ENCODE data around the gene TSSK6. TPM values are rescaled to one million over a fixed set of nuclear protein-coding genes. Genes with fewer than 3 reads are reported as not detected.
A peak's percentile ranks its signal among the peaks of the same experiment; 100 is the strongest.

The TSSK6 gene
- total and polyA plus RNA-seq, 2 of the 4 experiments (the other 2 are of a cell fraction), result 1.3 to 2.2 TPM

- 54% methylated on average over 21 of the region's 50 CpGs; no CpG with 5 or more reads in 1 of the 2 experiments for WGBS, 2 experiments (ENCODE audit: extremely low coverage in 2 of 2, insufficient read length in 1 of 2)
- Histone ChIP-seq H3K27ac (ENCODE audit: insufficient read depth, low read length) (no peak within 1 kb of the TSS), H2AK5ac (ENCODE audit: low read depth, low read length) (no peak within 1 kb of the TSS), H3K4me1 (ENCODE audit: control insufficient read depth, insufficient read depth, low read length) (peaks cover 7% of the 10 kb centered on the region), H2AK9ac (replicated peaks; ENCODE audit: low read depth, low read length, poor library complexity) (no peak within 1 kb of the TSS), H3K9ac (ENCODE audit: low read depth, low read length) (no peak within 1 kb of the TSS), H4K5ac (ENCODE audit: low read depth, low read length) (no peak within 1 kb of the TSS), H2BK20ac (ENCODE audit: low read depth, low read length) (no peak within 1 kb of the TSS), H3K4ac (ENCODE audit: low read depth, low read length) (no peak within 1 kb of the TSS), H4K91ac (ENCODE audit: insufficient read depth, low read depth, low read length) (no peak within 1 kb of the TSS), H2BK5ac (ENCODE audit: low read depth, low read length, poor library complexity, severe bottlenecking) (no peak within 1 kb of the TSS), H4K8ac (ENCODE audit: low read depth in 2 of 2, low read length in 2 of 2) (no peak within 1 kb of the TSS), H3K9me1 (ENCODE audit: insufficient read depth, low read length) (no peaks in the 10 kb centered on the region), H3K36me3 (ENCODE audit: control insufficient read depth, insufficient read depth, low read length) (peaks cover 23% of the 10 kb centered on the region), H2AFZ (replicated peaks; ENCODE audit: low read length, poor library complexity) (peak within 1 kb of the TSS; percentile 67), H3K79me1 (ENCODE audit: low read depth in 1 of 2, low read length in 2 of 2) (peaks cover 6 to 22% of the 10 kb centered on the region in 2 experiments; a peak in 3 of 4 replicates), H4K20me1 (ENCODE audit: insufficient read depth, low read length) (peaks cover 33% of the 10 kb centered on the region), H3K9me3 (ENCODE audit: control insufficient read depth, insufficient read depth, low read length) (no peaks in the 10 kb centered on the region), H3K14ac (replicated peaks; ENCODE audit: low read depth, low read length) (no peak within 1 kb of the TSS), H2BK15ac (ENCODE audit: low read depth, low read length) (no peak within 1 kb of the TSS), H3K27me3 (ENCODE audit: control insufficient read depth, insufficient read depth, low read length) (no peaks in the 10 kb centered on the region), H3K4me2 (ENCODE audit: low read depth, low read length) (no peak within 1 kb of the TSS), H3K23ac (ENCODE audit: low read depth, low read length) (no peak within 1 kb of the TSS), H3K18ac (ENCODE audit: low read depth, low read length) (no peak within 1 kb of the TSS), H3K56ac (ENCODE audit: extremely low read depth, insufficient read depth, low read length) (no peak within 1 kb of the TSS), H2BK120ac (ENCODE audit: low read depth, low read length) (no peak within 1 kb of the TSS), H3K4me3 (ENCODE audit: insufficient read depth, low read depth, low read length) (no peak within 1 kb of the TSS)
- CTCF ChIA-PET, result interaction anchor here (1.0 kb wide), 1 partner anchor 115 kb away, joined by 4 read pairs; the partner anchor contains the start of gene GMIP
- no TSS peak for BruUV-seq (replicated peaks)
- dilution Hi-C loops (cut with HindIII; ENCODE audit: low sequenced_read_pairs, unreplicated experiment) (no loop called here), in situ Hi-C loops (cut with MboI; ENCODE audit: low sequenced_read_pairs) (loop anchor here (25.0 kb wide), 1 partner anchor 433 kb away; no protein-coding TSS in a partner anchor), intact Hi-C loops (cut with micrococcal nuclease) (no loop called here)
- ATAC-seq (ENCODE audit: low read depth) (no peak), DNase-seq (peak; percentile 19)
- POLR2A ChIA-PET (ENCODE audit: unreplicated experiment), result no interaction called here
- no peak for TF ChIP-seq SMC3 (IDR thresholded peaks at IDR 0.05; ENCODE audit: low read depth, low read length)
- TF ChIP-seq BHLHE40 (IDR thresholded peaks at IDR 0.05; ENCODE audit: low read depth, low read length), result no peak
- TF ChIP-seq POLR2A (IDR thresholded peaks at IDR 0.05; ENCODE audit: low read depth, low read length), result no peak
- no peak for TF ChIP-seq RFX5 (IDR thresholded peaks at IDR 0.05; ENCODE audit: low read depth, low read length)
- TF ChIP-seq CHD1 (IDR thresholded peaks at IDR 0.05; ENCODE audit: low read depth, low read length), result no peak
- TF ChIP-seq RCOR1 (IDR thresholded peaks at IDR 0.05; ENCODE audit: insufficient replicate concordance, low read length), result no peak
- no peak for TF ChIP-seq MAZ (IDR thresholded peaks at IDR 0.05; ENCODE audit: borderline replicate concordance, low read depth, low read length)
- no peak for TF ChIP-seq ELK1 (IDR thresholded peaks at IDR 0.05; ENCODE audit: borderline replicate concordance, low read depth, low read length)
- no peak for TF ChIP-seq CEBPB (IDR thresholded peaks at IDR 0.05; ENCODE audit: low read depth, low read length)
- no peak for TF ChIP-seq MAFK (IDR thresholded peaks at IDR 0.05; ENCODE audit: low read depth, low read length)
- TF ChIP-seq USF2 (IDR thresholded peaks at IDR 0.05; ENCODE audit: low read depth, low read length), result no peak
- TF ChIP-seq CTCF (conservative IDR thresholded peaks at IDR 0.05; ENCODE audit: low read depth, low read length), result no peak
- no peak for TF ChIP-seq NFE2L2 (IDR thresholded peaks at IDR 0.05; ENCODE audit: low read depth, low read length)
- no peak for TF ChIP-seq RAD21 (IDR thresholded peaks at IDR 0.05; ENCODE audit: low read length)
- TF ChIP-seq MXI1 (IDR thresholded peaks at IDR 0.05; ENCODE audit: borderline replicate concordance, low read depth, low read length), result no peak
These were observed 13.6 kb upstream of the TSSK6 start, which contains the start of gene YJEFN3 for GRCh38 chr19:19528721-19529490. Gene YJEFN3, plus strand, starts transcription at chr19:19528911. Its CDS starts 22 bp downstream, at chr19:19528933.

Data from IMR-90 (cell line).